Heart left ventricle (tissue), 13 donors: ENCODE results near the gene PDE7B.

Experiments
- CTCF ChIP-seq, 12 donors: fragments of 200-600 bp; sonication (generic) in 4 of 12; IDR thresholded peaks; one replicate each; pipeline versions ENCODE4 v1.5.0 to v1.8.0; 2018 to 2022; ENCODE audit warnings: antibody characterized with exemption in 12 of 12, mild to moderate bottlenecking in 5 of 12
- POLR2A ChIP-seq, 2 donors: fragments of 450-650 bp; IDR thresholded peaks; one replicate each; pipeline ENCODE4 v1.6.1; 2017; ENCODE audit warnings: antibody characterized with exemption in 2 of 2, mild to moderate bottlenecking in 2 of 2, moderate library complexity in 2 of 2
- donor health status: ischemic (EF 13 %, LVEDD 7.1; RV severe dilation, severe dysfunction).
- donor health status: DM: no; HTN: yes; CAD: no.
- donor health status: DM: no; HTN: no; CAD: no.
- donor health status: ischemic (EF 25% LVEDD 6.9; RV normal size, moderate dysfunction).
- donor health status: ischemic (EF 25% LVEDD 5.7; RV mildly dilated, moderate dysfunction).
- donor health status: ischemic (EF 35%, LVEDD 5.7; RV mildly dilated, moderate dysfunction).
- donor health status: nonischemic (EF 11% LVEDD 7.7; RV severe dilation, severe dysfunction).
- donor health status: DM: yes; HTN: yes; CAD: no.
- donor health status: PGD.
- donor health status: ischemic (EF 29% LVEDD 5.4; RV normal size, mild dysfunction).
- donor health status: nonischemic (EF 23%, LVEDD 6.1; RV moderate dilation, normal function).

DNA sequence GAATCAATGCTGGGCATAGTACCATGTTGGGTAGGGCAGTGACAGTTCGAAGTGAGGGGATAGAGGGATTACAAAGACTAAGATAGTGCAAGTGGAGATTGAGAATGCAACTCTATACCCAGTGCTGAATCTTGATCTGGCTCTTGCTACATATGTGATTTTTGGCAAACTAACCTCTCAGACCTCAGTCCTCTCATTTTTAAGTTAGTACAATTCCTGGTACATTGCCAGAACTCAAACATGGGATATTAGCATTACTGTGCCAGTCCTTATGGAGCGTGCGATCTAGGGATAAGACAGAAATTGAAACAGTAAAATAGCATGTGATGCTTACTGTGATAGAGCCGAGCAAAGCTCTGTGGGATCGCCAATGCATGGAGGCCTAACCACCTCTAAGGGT lies 210.2 kb downstream of the PDE7B start:
- TF ChIP-seq POLR2A (IDR thresholded peaks at IDR 0.05) (no peak), CTCF (IDR thresholded peaks at IDR 0.05) (no peak)
